ENCODE data around the gene FBXO22. TPM values are rescaled to one million over a fixed set of nuclear protein-coding genes. Genes with fewer than 3 reads are reported as not detected.
"Not testable (repeated sequence)": the region's sequence is repeated elsewhere in the genome, so short reads cannot be mapped to it uniquely, and the experiment has no call there.

The FBXO22 gene
- total RNA-seq, 2 donors from 2014 or later, result 8.5 to 10.2 TPM

GRCh38 chr15:75955720-75956119, 52.0 kb downstream of the FBXO22 start:
- Histone ChIP-seq H3K27me3 (no peaks in the 10 kb centered on the region), H3K27ac (no peak overlapping the region), H3K9me3 (no peaks in the 10 kb centered on the region), H3K4me3 (no peak overlapping the region), H3K4me1 (no peaks in the 10 kb centered on the region), H3K36me3 (no peaks in the 10 kb centered on the region)
- TF ChIP-seq CTCF (IDR thresholded peaks at IDR 0.05), result no peak
- DNase-seq (ENCODE audit: low spot score), result no peak

GRCh38 chr15:75961331-75961730, 57.7 kb downstream of the FBXO22 start:
- Histone ChIP-seq H3K27me3 (no peaks in the 10 kb centered on the region), H3K4me1 (no peaks in the 10 kb centered on the region), H3K36me3 (no peaks in the 10 kb centered on the region), H3K9me3 (peaks cover 0 to 5% of the 10 kb centered on the region in 2 donors), H3K4me3 (no peak overlapping the region), H3K27ac (no peak overlapping the region)
- DNase-seq (ENCODE audit: low spot score), result no peak
- no peak for TF ChIP-seq CTCF (IDR thresholded peaks at IDR 0.05)

GRCh38 chr15:75966073-75966472, 62.4 kb downstream of the FBXO22 start:
- no peak for DNase-seq (ENCODE audit: low spot score)
- peaks cover 0 to 5% of the 10 kb centered on the region in 2 donors for H3K9me3 ChIP-seq

GRCh38 chr15:75976766-75977165, 73.1 kb downstream of the FBXO22 start:
- H3K9me3 ChIP-seq; H3K4me1 ChIP-seq; H3K36me3 ChIP-seq; DNase-seq (ENCODE audit: low spot score); H3K27ac ChIP-seq; H3K4me3 ChIP-seq; H3K27me3 ChIP-seq: not testable (repeated sequence)

More at GRCh38 chr15:75966073-75966472, 62.4 kb downstream of the FBXO22 start:
- no peak for TF ChIP-seq CTCF (IDR thresholded peaks at IDR 0.05)
- H3K4me1 ChIP-seq, result no peaks in the 10 kb centered on the region
- H3K36me3 ChIP-seq, result no peaks in the 10 kb centered on the region
- no peaks in the 10 kb centered on the region for H3K27me3 ChIP-seq
- no peak overlapping the region for H3K4me3 ChIP-seq
- no peak overlapping the region for H3K27ac ChIP-seq

GRCh38 chr15:75981149-75981815, 77.6 kb downstream of the FBXO22 start:
- Histone ChIP-seq H3K4me3 (no peak overlapping the region), H3K27ac (no peak overlapping the region), H3K36me3 (no peaks in the 10 kb centered on the region), H3K4me1 (no peaks in the 10 kb centered on the region), H3K27me3 (no peaks in the 10 kb centered on the region), H3K9me3 (no peaks in the 10 kb centered on the region)
- no peak for DNase-seq (ENCODE audit: low spot score)
- no peak for TF ChIP-seq CTCF (IDR thresholded peaks at IDR 0.05)

GRCh38 chr15:75982468-75982867, 78.8 kb downstream of the FBXO22 start:
- H3K4me1 ChIP-seq, result no peaks in the 10 kb centered on the region
- no peaks in the 10 kb centered on the region for H3K36me3 ChIP-seq
- H3K9me3 ChIP-seq, result no peaks in the 10 kb centered on the region
- no peak for DNase-seq (ENCODE audit: low spot score)
- no peak overlapping the region for H3K4me3 ChIP-seq
- H3K27me3 ChIP-seq, result no peaks in the 10 kb centered on the region
- no peak for TF ChIP-seq CTCF (IDR thresholded peaks at IDR 0.05)
- no peak overlapping the region for H3K27ac ChIP-seq

GRCh38 chr15:75984706-75985105, 81.0 kb downstream of the FBXO22 start:
- H3K27ac ChIP-seq; H3K4me1 ChIP-seq; H3K4me3 ChIP-seq; DNase-seq (ENCODE audit: low spot score); H3K9me3 ChIP-seq; H3K36me3 ChIP-seq; H3K27me3 ChIP-seq: not testable (repeated sequence)
